ENCODE data around the gene HACL1.

- TF ChIP-seq EP300 (IDR thresholded peaks at IDR 0.05; ENCODE audit: borderline replicate concordance in 1 of 2, low read depth in 1 of 2, low read length in 1 of 2) (no peak), JUND (IDR thresholded peaks at IDR 0.05) (no peak), CTCF (IDR thresholded peaks at IDR 0.05) (no peak), REST (IDR thresholded peaks at IDR 0.05; ENCODE audit: low read depth, low read length) (no peak), FOSL2 (IDR thresholded peaks at IDR 0.05; ENCODE audit: borderline replicate concordance, low read depth) (no peak), RCOR1 (IDR thresholded peaks at IDR 0.05; ENCODE audit: low read length) (no peak), YY1 (IDR thresholded peaks at IDR 0.05; ENCODE audit: low read depth) (no peak), SMC3 (IDR thresholded peaks at IDR 0.05; ENCODE audit: low read depth, low read length) (no peak), ELF1 (IDR thresholded peaks at IDR 0.05) (no peak), USF1 (IDR thresholded peaks at IDR 0.05; ENCODE audit: borderline replicate concordance, low read depth) (no peak), POLR2AphosphoS5 (IDR thresholded peaks at IDR 0.05; ENCODE audit: low read depth, low read length) (no peak)
These were observed 89.2 kb downstream of the HACL1 start for GRCh38 chr3:15512166-15512565.
